HuH-7.5 (cell line): ENCODE data around the gene HEATR9.
"Not testable (repeated sequence)": the region's sequence is repeated elsewhere in the genome, so short reads cannot be mapped to it uniquely, and the experiment has no call there.

Source experiments
- DNase-seq: peaks from one replicate; pipeline ENCODE4 v3.0.0; 2011; ENCODE audit warnings: low spot score

HEATR9 gene

GRCh38 chr17:35868737-35869136, at the start of gene HEATR9:
TSS of gene HEATR9 (minus strand) at chr17:35868891. CDS start at chr17:35868742, 149 bp downstream.
- DNase-seq: no peak

- no peak for DNase-seq
Measured at GRCh38 chr17:35917519-35918213, 49.0 kb upstream of the HEATR9 start.

- DNase-seq: no peak
Measured at GRCh38 chr17:35915153-35915964, 46.7 kb upstream of the HEATR9 start.

- no peak for DNase-seq
Measured at GRCh38 chr17:35914354-35914753, 45.7 kb upstream of the HEATR9 start.

- DNase-seq: no peak
Measured at GRCh38 chr17:35913609-35914008, 44.9 kb upstream of the HEATR9 start.

- no peak for DNase-seq
Measured at GRCh38 chr17:35912942-35913341, 44.3 kb upstream of the HEATR9 start.

GRCh38 chr17:35912339-35912912, 43.7 kb upstream of the HEATR9 start:
- DNase-seq: no peak

- no peak for DNase-seq
Measured at GRCh38 chr17:35909408-35909807, 40.7 kb upstream of the HEATR9 start.

GRCh38 chr17:35907691-35908090, 39.0 kb upstream of the HEATR9 start:
- no peak for DNase-seq

- no peak for DNase-seq
Measured at GRCh38 chr17:35906926-35907637, 38.4 kb upstream of the HEATR9 start.

- no peak for DNase-seq
Measured at GRCh38 chr17:35906191-35906925, 37.7 kb upstream of the HEATR9 start.

- no peak for DNase-seq
Measured at GRCh38 chr17:35903451-35903850, 34.8 kb upstream of the HEATR9 start.

- no peak for DNase-seq
Measured at GRCh38 chr17:35901631-35902175, 33.0 kb upstream of the HEATR9 start.

GRCh38 chr17:35900708-35901480, 32.2 kb upstream of the HEATR9 start:
- no peak for DNase-seq

- DNase-seq: no peak
Measured at GRCh38 chr17:35900280-35900679, 31.6 kb upstream of the HEATR9 start.

GRCh38 chr17:35898283-35899070, 29.8 kb upstream of the HEATR9 start:
- no peak for DNase-seq

GRCh38 chr17:35897772-35898171, 29.1 kb upstream of the HEATR9 start:
- not testable (repeated sequence) for DNase-seq

GRCh38 chr17:35895636-35896587, 27.2 kb upstream of the HEATR9 start:
- DNase-seq: no peak

- no peak for DNase-seq
Measured at GRCh38 chr17:35894206-35894605, 25.5 kb upstream of the HEATR9 start.
